ENCODE measurements around the gene THOC7.

Gene THOC7

DNA sequence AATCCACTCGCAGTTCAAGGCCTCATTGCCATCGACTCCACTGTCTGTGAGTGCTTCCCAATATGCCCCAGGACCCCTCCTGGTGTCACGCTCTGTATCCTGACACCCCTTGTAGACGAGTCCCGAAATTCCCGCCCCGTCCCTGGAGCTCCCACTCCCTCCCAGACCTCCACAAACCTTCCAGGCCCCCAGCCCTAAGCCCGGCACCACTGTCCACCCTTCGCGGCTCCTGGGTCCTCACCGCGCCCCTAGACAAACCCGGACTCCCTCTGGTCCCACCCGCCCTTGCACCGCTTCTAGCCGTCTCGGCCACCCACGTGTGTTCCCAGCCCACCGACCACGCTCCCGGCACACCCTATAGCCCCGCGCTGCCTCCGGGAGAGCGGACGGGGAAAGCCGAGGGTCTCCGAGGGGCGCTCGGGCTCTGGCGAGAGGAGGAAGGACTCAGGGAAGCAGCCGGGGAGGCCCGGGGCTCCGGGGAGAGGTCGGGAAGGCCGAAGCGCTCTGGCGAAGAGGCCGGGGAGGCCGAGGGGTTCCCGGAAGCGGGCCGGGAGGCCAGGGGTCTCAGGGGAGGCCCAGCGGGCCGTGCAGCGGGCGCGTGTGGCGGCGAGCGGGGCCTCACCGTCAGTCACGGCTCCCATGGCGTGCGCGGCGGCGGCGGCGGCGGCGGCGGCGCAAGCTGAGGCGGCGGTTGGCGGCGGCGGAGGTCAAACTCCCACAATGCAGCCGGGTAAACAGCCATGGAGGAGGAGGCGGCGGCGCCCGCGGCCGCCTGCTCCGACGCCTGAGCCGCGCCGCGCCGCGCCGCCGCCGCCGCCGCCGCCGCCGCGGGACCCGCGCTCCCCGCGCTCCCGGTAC, at the start of gene THOC7, which contains the start of gene ATXN7:
Gene THOC7, minus strand, starts transcription at position 656 of the 858 bp plus-strand sequence. Its CDS starts 15 bp downstream, at position 641.
Gene ATXN7, plus strand, starts transcription at position 718 of the 858 bp plus-strand sequence. CDS start 48,732 bp downstream, outside the sequence.
- peak; percentile 75 for DNase-seq

GRCh38 chr3:63912768-63913588, 49.4 kb upstream of the THOC7 start:
- peak; percentile 64 for DNase-seq

GRCh38 chr3:63911873-63912767, 48.5 kb upstream of the THOC7 start, which contains the start of gene SCAANT1:
TSS of gene SCAANT1 (minus strand) at chr3:63912383.
- peak; percentile 86 for DNase-seq

GRCh38 chr3:63911509-63911872, 47.9 kb upstream of the THOC7 start:
- DNase-seq, result peak; percentile 54

GRCh38 chr3:63910891-63911290, 47.3 kb upstream of the THOC7 start:
- peak; percentile 60 for DNase-seq

DNA sequence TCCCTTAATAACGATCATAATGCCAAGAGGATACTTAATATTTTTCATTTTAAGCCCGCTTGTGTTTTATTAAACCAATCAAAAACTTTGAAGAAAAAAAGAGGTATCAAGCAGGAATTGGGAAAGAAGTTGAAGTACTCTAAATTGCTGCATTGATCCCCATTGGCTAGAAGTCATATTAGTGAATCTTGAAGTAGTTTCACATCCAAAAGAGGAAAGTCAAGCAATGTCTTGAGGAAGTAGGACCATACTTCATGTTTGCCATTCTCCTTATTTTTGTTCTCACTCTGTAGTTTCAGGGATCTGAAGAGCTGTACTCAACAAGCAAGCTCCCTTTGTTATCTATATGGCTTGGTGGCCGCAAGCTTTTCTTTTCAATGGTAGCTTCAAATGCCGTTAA, 46.4 kb upstream of the THOC7 start:
- no peak for DNase-seq

DNA sequence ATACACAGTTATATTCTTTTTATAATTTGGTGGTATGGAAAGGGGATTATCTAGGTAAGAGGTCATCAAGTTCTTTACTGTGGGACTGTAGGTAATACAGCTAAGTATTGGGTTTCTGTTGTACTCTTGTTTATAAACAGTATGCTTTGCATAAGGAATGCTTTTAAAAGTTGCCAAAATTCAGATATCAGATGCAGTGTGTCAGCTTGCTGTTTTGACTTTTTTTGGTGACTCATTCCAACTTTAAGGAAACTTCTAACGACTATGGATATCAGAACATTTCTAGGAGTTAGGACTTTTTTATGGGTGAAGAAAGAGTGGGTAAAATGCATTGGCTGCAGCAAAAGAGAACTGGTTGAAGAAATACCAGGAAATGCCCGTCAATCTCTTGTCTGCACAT, 45.8 kb upstream of the THOC7 start:
- DNase-seq, result no peak

DNA sequence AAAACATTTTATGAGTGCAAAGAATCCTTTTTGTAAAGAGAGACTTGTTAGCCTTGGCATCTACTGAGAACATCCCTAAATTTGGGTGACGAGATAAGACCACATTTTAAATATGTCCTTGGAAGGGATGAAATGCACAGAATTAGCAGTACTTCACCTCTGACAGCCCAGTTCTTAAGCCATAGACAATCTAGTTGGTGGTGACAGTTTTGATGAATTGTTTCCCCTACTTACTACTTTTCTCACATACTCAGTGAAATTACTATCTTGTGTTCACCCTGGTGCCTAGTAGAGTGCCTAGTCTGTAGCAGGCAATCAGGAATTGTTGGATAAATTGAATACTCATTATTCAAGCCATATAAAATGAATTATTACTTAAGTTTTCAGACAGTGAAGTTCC, 45.2 kb upstream of the THOC7 start:
- no peak for DNase-seq

GRCh38 chr3:63908081-63908736, 44.6 kb upstream of the THOC7 start:
- no peak for DNase-seq

DNA sequence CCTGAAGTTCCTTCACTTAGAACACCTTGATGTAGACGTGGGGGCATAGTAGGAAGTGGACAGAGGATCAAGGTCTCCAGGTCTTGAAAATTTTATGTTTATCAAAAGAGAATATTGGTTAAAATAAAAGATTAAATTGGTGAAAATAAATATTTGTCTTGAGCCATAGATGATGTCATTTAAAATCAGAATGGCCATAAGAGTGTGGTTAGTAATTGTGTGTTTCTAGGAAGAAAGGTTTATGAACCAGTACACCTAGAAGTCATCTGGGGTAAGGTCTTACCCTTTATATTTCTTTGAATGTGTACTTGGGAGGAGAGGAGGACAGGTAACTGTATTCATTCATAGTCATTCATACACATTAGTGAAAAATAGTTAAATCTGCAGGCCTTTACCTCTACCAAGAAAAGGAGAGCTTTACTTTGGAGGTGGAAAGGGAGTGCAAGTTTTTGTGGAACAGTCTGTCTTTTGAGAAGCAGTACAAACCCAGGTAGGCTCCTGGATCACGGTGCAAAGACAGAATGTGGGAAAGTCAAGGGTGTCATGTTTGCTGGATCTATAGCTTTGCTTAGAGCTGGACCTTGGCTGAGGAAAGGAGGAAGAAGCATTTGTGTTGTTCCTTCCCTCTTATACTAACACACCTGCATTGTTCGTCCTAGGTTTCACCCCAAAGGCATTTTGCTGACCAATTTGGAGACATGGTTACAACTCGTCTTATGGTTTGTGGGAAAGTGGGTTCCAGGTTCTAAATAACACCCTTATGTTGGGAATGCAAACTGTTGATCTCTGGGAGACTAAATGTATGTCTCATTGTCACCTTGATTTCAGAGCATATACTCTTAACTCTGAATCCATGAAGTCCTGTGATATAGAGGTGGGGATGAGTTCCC, 42.4 kb upstream of the THOC7 start:
- no peak for DNase-seq

GRCh38 chr3:63900459-63900858, 36.9 kb upstream of the THOC7 start:
- no peak for DNase-seq

GRCh38 chr3:63900010-63900409, 36.4 kb upstream of the THOC7 start:
- peak; percentile 6 for DNase-seq

DNA sequence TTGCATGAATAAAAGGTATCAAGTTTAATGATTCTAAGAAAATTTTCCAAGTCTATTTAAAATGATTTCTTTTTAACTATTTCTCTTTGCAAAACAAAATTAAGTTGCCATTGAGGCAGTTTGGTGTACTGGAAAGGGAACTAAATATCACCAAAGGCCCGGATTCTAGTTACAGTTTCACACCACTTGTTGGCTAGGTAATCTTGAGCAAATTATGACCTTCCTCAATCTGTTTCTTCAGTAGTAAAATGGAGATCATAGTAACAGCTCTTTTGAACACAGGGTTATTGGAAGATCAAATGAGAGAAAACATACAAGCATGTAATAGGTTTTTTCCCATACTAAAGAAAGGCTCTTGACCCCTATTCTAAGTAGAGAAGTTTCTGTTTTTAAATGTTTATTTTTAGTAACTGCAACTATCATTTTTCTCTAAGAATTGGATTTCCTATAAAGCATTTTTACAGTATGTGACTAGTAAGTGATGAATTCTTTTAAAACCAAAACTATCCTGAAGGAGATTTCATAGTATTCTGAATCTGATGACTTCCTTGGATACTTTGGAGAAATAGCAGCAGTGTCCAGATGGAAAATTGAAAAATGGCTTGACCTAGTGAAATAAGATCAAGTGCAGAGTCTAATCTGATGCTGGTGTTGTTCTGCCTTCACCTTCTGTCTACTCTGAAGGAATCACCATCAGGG, 32.9 kb upstream of the THOC7 start:
- DNase-seq, result no peak

- peak; percentile 31 for DNase-seq
Measured at GRCh38 chr3:63895422-63896189, 32.0 kb upstream of the THOC7 start.

DNA sequence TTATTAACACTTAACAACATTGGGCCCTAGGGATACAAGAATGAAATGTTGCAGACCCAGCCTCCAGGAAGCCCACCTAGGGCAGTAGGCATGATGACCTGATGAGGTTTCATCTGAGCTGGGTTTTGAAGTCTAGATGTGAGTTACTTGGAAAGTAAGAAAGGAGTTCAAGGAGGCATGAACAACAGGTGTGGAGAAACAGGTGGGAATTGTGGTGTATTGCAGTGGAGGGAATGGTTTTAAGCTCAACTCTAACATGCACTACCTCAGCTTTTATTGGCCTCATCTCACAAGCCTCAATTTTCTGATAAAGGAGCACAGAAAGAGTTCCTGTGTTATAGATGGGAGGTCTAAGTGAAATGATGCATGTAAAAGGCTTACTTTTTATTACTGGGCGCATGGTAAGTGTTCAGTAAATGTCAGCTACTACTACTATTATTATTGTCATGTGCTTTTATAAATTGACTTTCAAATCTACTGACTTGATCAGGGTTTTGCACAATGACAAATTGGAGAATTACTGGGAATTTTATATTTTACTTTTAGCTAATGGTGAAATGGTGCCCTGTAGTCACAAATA, 29.3 kb upstream of the THOC7 start:
- DNase-seq, result no peak

- no peak for DNase-seq
Measured at GRCh38 chr3:63891518-63891917, 27.9 kb upstream of the THOC7 start.

DNA sequence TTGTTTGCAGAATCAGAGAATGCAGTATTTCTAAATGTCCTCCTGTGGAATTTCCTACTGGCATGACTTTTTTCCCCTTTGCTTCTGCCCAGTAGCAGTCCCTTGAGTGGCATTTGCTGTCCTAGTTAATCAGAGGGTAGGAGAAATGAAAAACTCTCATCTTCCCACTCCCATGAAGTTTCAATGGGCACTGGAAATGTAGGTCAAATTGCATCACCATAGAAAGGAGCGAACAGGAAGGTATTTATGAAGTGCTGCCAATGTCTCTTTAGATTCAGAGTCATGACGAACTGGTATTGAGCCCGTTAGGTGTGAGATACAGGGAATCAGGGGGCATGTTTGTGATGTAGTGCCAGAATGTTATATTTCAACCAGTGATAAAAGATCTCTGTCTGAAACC, 23.3 kb upstream of the THOC7 start:
- no peak for DNase-seq

DNA sequence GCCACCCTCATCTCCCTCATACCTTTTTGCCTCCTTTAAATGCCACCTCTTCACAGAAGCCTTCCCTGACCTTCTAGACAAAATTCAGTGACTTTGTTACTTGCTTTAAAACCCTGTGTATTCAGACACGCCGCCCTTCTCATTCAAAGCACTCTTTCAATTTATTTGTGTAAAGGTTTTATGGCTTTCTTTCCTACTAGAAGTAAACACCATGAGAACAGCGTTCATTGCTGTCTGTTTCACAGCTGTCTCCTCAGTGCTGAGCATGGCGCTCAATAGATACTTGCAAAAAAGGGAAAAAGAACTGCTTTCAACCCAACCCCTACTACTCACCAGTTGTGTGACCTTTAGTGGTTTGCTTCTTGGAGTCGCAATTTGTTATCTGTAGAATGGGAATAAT, 17.0 kb upstream of the THOC7 start:
- DNase-seq, result no peak

DNA sequence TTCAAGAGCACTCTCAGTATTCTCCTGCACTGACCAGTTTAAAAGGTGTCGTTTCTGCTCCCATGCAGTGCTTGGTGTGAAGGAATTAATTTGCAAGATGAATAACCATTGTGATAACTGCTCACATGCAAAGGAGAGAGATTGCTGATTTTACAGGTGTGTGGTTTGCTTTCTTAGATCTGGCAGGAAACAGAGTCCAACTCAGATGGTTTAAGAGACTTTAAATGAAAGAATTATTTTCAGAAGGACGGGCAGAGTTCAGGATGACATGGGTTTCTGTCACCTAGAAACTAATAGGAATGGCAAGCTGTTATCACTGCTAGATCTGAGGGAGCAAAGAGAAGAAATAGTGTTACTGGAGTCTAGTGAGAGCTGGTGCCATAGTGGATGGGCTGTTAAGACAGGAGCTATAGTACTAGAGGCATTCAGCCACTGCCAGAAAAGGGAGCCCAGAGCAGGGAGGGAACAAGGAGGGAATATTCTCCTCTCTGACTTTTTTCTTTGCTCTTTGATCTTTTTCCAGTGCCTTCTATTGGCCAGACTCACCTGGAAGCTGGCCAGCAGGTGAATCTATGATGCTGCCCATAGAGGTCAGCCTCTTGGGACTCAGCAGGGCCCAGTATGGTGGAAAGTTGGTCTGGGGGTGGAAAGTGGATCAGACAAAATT, 14.9 kb upstream of the THOC7 start:
- no peak for DNase-seq

Measured in activated CD4-positive, alpha-beta T cell treated with anti-CD3 and anti-CD28 coated beads, Interleukin-10, Interleukin-2, amounts not matched to agents 100 ng/mL and 50 ng/mL, durations not matched to agents 16 hours and 8 hours (primary cell).